Motor neuron (in vitro differentiated cells): ENCODE results near the gene HMGXB4. TPM values are rescaled to one million over a fixed set of nuclear protein-coding genes. Genes with fewer than 3 reads are reported as not detected.
"Not testable (repeated sequence)": the region's sequence is repeated elsewhere in the genome, so short reads cannot be mapped to it uniquely, and the experiment has no call there.

ENCODE experiments used
- ATAC-seq, 8 experiments: fragments of 200-7000 bp; cut with Tn5 transposase; replicated peaks in 6 of 8; 2 replicates each; pipeline ENCODE4 v1.8.0; 2021; ENCODE audit warnings: mild to moderate bottlenecking in 8 of 8, moderate library complexity in 8 of 8
- H3K27ac ChIP-seq, 2 donors: fragments of 250-450 bp; sonication (Bioruptor Pico); 2 replicates each; pipeline ENCODE4 v1.9.0; 2021; ENCODE audit warnings: antibody characterized with exemption in 2 of 2, mild to moderate bottlenecking in 2 of 2, moderate library complexity in 1 of 2
- H3K4me1 ChIP-seq, 2 donors: fragments of 250-450 bp; sonication (Bioruptor Pico); replicated peaks in 1 of 2; 2 replicates each; pipeline ENCODE4 v1.6.1; 2021; ENCODE audit warnings: antibody characterized with exemption in 2 of 2, mild to moderate bottlenecking in 2 of 2, moderate library complexity in 1 of 2
- H3K4me3 ChIP-seq, 5 donors: fragments of 250-450 bp; sonication (Bioruptor Pico); 2 replicates each; pipeline ENCODE4 v1.9.0; 2021; ENCODE audit warnings: antibody characterized with exemption in 5 of 5, mild to moderate bottlenecking in 5 of 5, moderate library complexity in 4 of 5
- WGBS, 10 experiments: fragments of 450-650 bp; shearing (Covaris generic); methylation state at CpG; one replicate each; pipeline ENCODE4 v1.0.0; 2022; 5-methylcytosine and 5-hydroxymethylcytosine counted together
- in situ Hi-C, 9 experiments: fragments of 400-800 bp; cut with MboI; loops; one replicate each; pipeline ENCODE4 v1.15.0; 2021; ENCODE audit warnings: low sequenced_read_pairs in 9 of 9, low pct_unique_long_range_greater_than_20kb in 2 of 9; ENCODE audit not compliant: unreplicated experiment in 9 of 9
- total RNA-seq, 8 experiments: library from RNA; unstranded; fragments of 300-600 nt; gene quantifications; 2 replicates each; pipeline versions ENCODE4 v1.2.3 to v1.2.4, GENCODE V29; 2022

The HMGXB4 gene
- total RNA-seq, 8 experiments from 2014 or later: 6.2 to 30.7 (median 18.9) TPM

GRCh38 chr22:35229865-35230264 lies 27.4 kb upstream of the HMGXB4 start:
- H3K4me1 ChIP-seq: peaks cover 6 to 16% of the 10 kb centered on the region in 2 donors
- in situ Hi-C loops: no loop called here
- no peak for ATAC-seq
- H3K27ac ChIP-seq: no peak overlapping the region
- no peak overlapping the region for H3K4me3 ChIP-seq
- WGBS, 10 experiments: 40 to 100% (median 75%) methylated on average over 1 to 4 of the region's 7 CpGs; no CpG with 5 or more reads in 5 of the 10 experiments

GRCh38 chr22:35230417-35230816 lies 26.9 kb upstream of the HMGXB4 start:
- ATAC-seq: no peak
- in situ Hi-C loops: no loop called here

GRCh38 chr22:35230839-35231584 lies 26.3 kb upstream of the HMGXB4 start:
- in situ Hi-C loops: no loop called here
- WGBS, 10 experiments: 0 to 70% (median 40%) methylated on average over 1 to 11 of the region's 16 CpGs; no CpG with 5 or more reads in 1 of the 10 experiments
- H3K4me1 ChIP-seq: peaks cover 3 to 11% of the 10 kb centered on the region in 2 donors
- H3K4me3 ChIP-seq: no peak overlapping the region
- peak in 6 of 8 experiments; percentile 10 to 47 (median 21) for ATAC-seq
- H3K27ac ChIP-seq: no peak overlapping the region

More at GRCh38 chr22:35230417-35230816, 26.9 kb upstream of the HMGXB4 start:
- Histone ChIP-seq H3K27ac (no peak overlapping the region), H3K4me3 (no peak overlapping the region), H3K4me1 (peaks cover 3 to 13% of the 10 kb centered on the region in 2 donors)

- WGBS, 10 experiments: 0 to 50% (median 32%) methylated on average over 1 to 5 of the region's 7 CpGs; no CpG with 5 or more reads in 2 of the 10 experiments
- no peak overlapping the region for H3K4me3 ChIP-seq
- no peak overlapping the region for H3K27ac ChIP-seq
- peak; percentile 73 to 93 (median 80) for ATAC-seq
- peaks cover 3 to 8% of the 10 kb centered on the region in 2 donors for H3K4me1 ChIP-seq
- in situ Hi-C loops: no loop called here
These were observed 25.7 kb upstream of the HMGXB4 start for GRCh38 chr22:35231585-35232084.

GRCh38 chr22:35238749-35239148 lies 18.5 kb upstream of the HMGXB4 start:
- H3K27ac ChIP-seq, in situ Hi-C loops, H3K4me3 ChIP-seq, ATAC-seq, H3K4me1 ChIP-seq: not testable (repeated sequence)
- WGBS, 10 experiments: 83 to 100% (median 97%) methylated on average over 1 of the region's 1 CpG

- in situ Hi-C loops: not testable (repeated sequence)
These were observed 12.8 kb upstream of the HMGXB4 start for GRCh38 chr22:35244507-35244906.

GRCh38 chr22:35250156-35250555 lies 7.1 kb upstream of the HMGXB4 start:
- 31 to 95% (median 75%) methylated on average over 2 to 4 of the region's 4 CpGs; no CpG with 5 or more reads in 3 of the 10 experiments for WGBS, 10 experiments
- ATAC-seq: no peak
- Histone ChIP-seq H3K4me1 (no peaks in the 10 kb centered on the region), H3K4me3 (no peak overlapping the region), H3K27ac (no peak overlapping the region)
- in situ Hi-C loops: no loop called here

More at GRCh38 chr22:35244507-35244906, 12.8 kb upstream of the HMGXB4 start:
- ATAC-seq, H3K4me3 ChIP-seq, H3K4me1 ChIP-seq, H3K27ac ChIP-seq: not testable (repeated sequence)
- WGBS, 10 experiments: 50 to 96% (median 75%) methylated on average over 1 to 4 of the region's 4 CpGs; no CpG with 5 or more reads in 2 of the 10 experiments

GRCh38 chr22:35253946-35254345 lies 3.3 kb upstream of the HMGXB4 start:
- ATAC-seq: no peak
- no peak overlapping the region for H3K27ac ChIP-seq
- H3K4me1 ChIP-seq: peaks cover 6 to 7% of the 10 kb centered on the region in 2 donors
- no peak overlapping the region for H3K4me3 ChIP-seq
- 10 to 92% (median 79%) methylated on average over 1 to 2 of the region's 2 CpGs; no CpG with 5 or more reads in 5 of the 10 experiments for WGBS, 10 experiments
- in situ Hi-C loops: no loop called here

- WGBS, 10 experiments: 0 to 10% (median 2%) methylated on average over 1 to 3 of the region's 3 CpGs; no CpG with 5 or more reads in 4 of the 10 experiments
- H3K4me1 ChIP-seq: peaks cover 12% of the 10 kb centered on the region in 2 donors
- in situ Hi-C loops: no loop called here
- ATAC-seq: peak in 4 of 8 experiments; percentile 7 to 50 (median 16)
- peak overlapping the region; percentile 75 to 98 (median 95) for H3K4me3 ChIP-seq
- H3K27ac ChIP-seq: peak overlapping the region in 1 of 2 donors; percentile 97
These were observed 332 bp upstream of the HMGXB4 start for GRCh38 chr22:35257002-35257320.

GRCh38 chr22:35258191-35258988 lies 1.1 kb downstream of the HMGXB4 start:
- Histone ChIP-seq H3K4me1 (peaks cover 12% of the 10 kb centered on the region in 2 donors), H3K27ac (peak overlapping the region; percentile 93 to 97), H3K4me3 (peak overlapping the region; percentile 75 to 98 (median 95))
- ATAC-seq: peak in 3 of 8 experiments; percentile 3 to 7 (median 6)
- WGBS, 10 experiments: 3 to 80% (median 30%) methylated on average over 1 to 19 of the region's 23 CpGs
- in situ Hi-C loops: no loop called here

GRCh38 chr22:35264986-35265385 lies 7.7 kb downstream of the HMGXB4 start:
- in situ Hi-C loops: no loop called here
- 60 to 100% (median 100%) methylated on average over 1 to 7 of the region's 7 CpGs for WGBS, 10 experiments
- H3K4me1 ChIP-seq: no peaks in the 10 kb centered on the region

GRCh38 chr22:35266277-35266676 lies 9.0 kb downstream of the HMGXB4 start:
- H3K4me1 ChIP-seq: no peaks in the 10 kb centered on the region
- no peak overlapping the region for H3K4me3 ChIP-seq
- ATAC-seq: no peak
- in situ Hi-C loops: no loop called here
- H3K27ac ChIP-seq: no peak overlapping the region
- 60 to 100% (median 95%) methylated on average over 1 to 3 of the region's 3 CpGs for WGBS, 10 experiments

More at GRCh38 chr22:35264986-35265385, 7.7 kb downstream of the HMGXB4 start:
- no peak overlapping the region for H3K4me3 ChIP-seq
- H3K27ac ChIP-seq: no peak overlapping the region
- ATAC-seq: no peak

- H3K4me1 ChIP-seq: no peaks in the 10 kb centered on the region
- in situ Hi-C loops: no loop called here
- no peak overlapping the region for H3K27ac ChIP-seq
- no peak for ATAC-seq
- no peak overlapping the region for H3K4me3 ChIP-seq
- whole genome bisulfite sequencing, 10 experiments: 92 to 100% (median 100%) methylated on average over 1 to 3 of the region's 3 CpGs; no CpG with 5 or more reads in 2 of the 10 experiments
These were observed 12.3 kb downstream of the HMGXB4 start for GRCh38 chr22:35269630-35270029.
